Measurements from ENCODE around the gene NFATC1.

NFATC1 gene

GRCh38 chr18:79525556-79526467, 130.1 kb downstream of the NFATC1 start:
- DNase-seq: no peak

- no peak for DNase-seq
These were observed 131.0 kb downstream of the NFATC1 start for GRCh38 chr18:79526468-79527460.

- DNase-seq: no peak
These were observed 132.1 kb downstream of the NFATC1 start for GRCh38 chr18:79527656-79528315.

- no peak for DNase-seq
These were observed 132.6 kb downstream of the NFATC1 start for GRCh38 chr18:79528316-79528695.

- peak; percentile 71 to 77 (median 75) for DNase-seq
These were observed 133.1 kb downstream of the NFATC1 start for GRCh38 chr18:79528846-79529245.

- no peak for DNase-seq
These were observed 133.6 kb downstream of the NFATC1 start for GRCh38 chr18:79529296-79529695.

- no peak for DNase-seq
These were observed 134.3 kb downstream of the NFATC1 start for GRCh38 chr18:79529991-79530390.

GRCh38 chr18:79530821-79531220, 135.1 kb downstream of the NFATC1 start:
- no peak for DNase-seq

- DNase-seq: no peak
These were observed 135.7 kb downstream of the NFATC1 start for GRCh38 chr18:79531386-79531785.

GRCh38 chr18:79531926-79532312, 136.2 kb downstream of the NFATC1 start:
- no peak for DNase-seq

- DNase-seq: no peak
These were observed 136.7 kb downstream of the NFATC1 start for GRCh38 chr18:79532313-79533007.

- no peak for DNase-seq
These were observed 137.4 kb downstream of the NFATC1 start for GRCh38 chr18:79533146-79533545.

- no peak for DNase-seq
These were observed 137.9 kb downstream of the NFATC1 start for GRCh38 chr18:79533591-79533990.

GRCh38 chr18:79534356-79534755, 138.6 kb downstream of the NFATC1 start:
- no peak for DNase-seq

- DNase-seq: no peak
These were observed 142.0 kb downstream of the NFATC1 start for GRCh38 chr18:79537758-79538157.

GRCh38 chr18:79538635-79539034, 142.9 kb downstream of the NFATC1 start:
- DNase-seq: no peak

GRCh38 chr18:79540161-79540903, 144.6 kb downstream of the NFATC1 start:
- no peak for DNase-seq

- DNase-seq: peak; percentile 19 to 49 (median 26)
These were observed 145.2 kb downstream of the NFATC1 start for GRCh38 chr18:79540904-79541282.

- no peak for DNase-seq
These were observed 146.5 kb downstream of the NFATC1 start for GRCh38 chr18:79542213-79542612.

- no peak for DNase-seq
These were observed 147.4 kb downstream of the NFATC1 start for GRCh38 chr18:79542876-79543750.

Measured in suppressor macrophage treated with lipopolysaccharide for 1 hour (primary cell).